Measurements from ENCODE around the gene MYH6. TPM values are rescaled to one million over a fixed set of nuclear protein-coding genes. Genes with fewer than 3 reads are reported as not detected.

The MYH6 gene
- total RNA-seq, 2 experiments from 2014 or later = not detected

- ChIA-PET POLR2A (no interaction called here), CTCF (no interaction called here)
Measured at GRCh38 chr14:23347406-23348296, 60.4 kb downstream of the MYH6 start.

- ChIA-PET POLR2A (no interaction called here), CTCF (no interaction called here)
Measured at GRCh38 chr14:23346693-23347405, 61.2 kb downstream of the MYH6 start.

- POLR2A ChIA-PET = no interaction called here
- CTCF ChIA-PET = interaction anchor here (0.6 to 0.9 kb wide), 3 partner anchors 20 to 254 kb away, joined by 3 to 5 read pairs (median 4); no protein-coding TSS in a partner anchor
Measured at GRCh38 chr14:23345987-23346692, 61.9 kb downstream of the MYH6 start.

GRCh38 chr14:23344481-23344880 is 63.6 kb downstream of the MYH6 start:
- ChIA-PET POLR2A (no interaction called here), CTCF (no interaction called here)

- POLR2A ChIA-PET = no interaction called here
- CTCF ChIA-PET = interaction anchor here (1.1 kb wide), 1 partner anchor 10 kb away, joined by 3 read pairs; no protein-coding TSS in a partner anchor
Measured at GRCh38 chr14:23339506-23340268, 68.4 kb downstream of the MYH6 start.

GRCh38 chr14:23335623-23336022 is 72.5 kb downstream of the MYH6 start:
- POLR2A ChIA-PET = no interaction called here

More at GRCh38 chr14:23335623-23336022, 72.5 kb downstream of the MYH6 start:
- CTCF ChIA-PET = interaction anchor here (2.3 kb wide), 1 partner anchor 44 kb away, joined by 7 read pairs; no protein-coding TSS in a partner anchor

Other genes starting within 250 kb of the MYH6 start
- under 1 TPM; 0.40 to 0.86 TPM for gene SLC7A8, start 224.6 kb downstream of the MYH6 start, total RNA-seq
- not detected for gene RNF212B, start 170.3 kb downstream of the MYH6 start, total RNA-seq
- gene HOMEZ, start 122.1 kb downstream of the MYH6 start, total RNA-seq = 10 to 100 TPM; 13.7 to 15.6 TPM
- gene PPP1R3E, start 105.4 kb downstream of the MYH6 start, total RNA-seq = 10 to 100 TPM; 16.2 to 18.8 TPM
- under 1 TPM; 0.69 to 0.99 TPM for gene BCL2L2, start 101.4 kb downstream of the MYH6 start, total RNA-seq
- 100 to 1,000 TPM; 294 to 299 TPM for gene PABPN1, start 86.8 kb downstream of the MYH6 start, total RNA-seq
- 1 to 10 TPM; 2.0 to 2.1 TPM for gene SLC22A17, start 55.4 kb downstream of the MYH6 start, total RNA-seq
- not detected for gene EFS, start 43.1 kb downstream of the MYH6 start, total RNA-seq
- gene IL25, start 35.5 kb downstream of the MYH6 start, total RNA-seq = not detected
- not detected for gene CMTM5, start 31.2 kb downstream of the MYH6 start, total RNA-seq
- not detected for gene MYH7, start 27.4 kb upstream of the MYH6 start, total RNA-seq
- 10 to 100 TPM; 71.0 to 74.1 TPM for gene NGDN, start 61.4 kb upstream of the MYH6 start, total RNA-seq
- gene ZFHX2, start 143.5 kb upstream of the MYH6 start, total RNA-seq = 1 to 10 TPM in 1 of 2 experiments, under 1 TPM in 1; 0.97 to 1.3 TPM
- gene THTPA, start 148.0 kb upstream of the MYH6 start, total RNA-seq = 10 to 100 TPM; 11.3 to 13.1 TPM
- 100 to 1,000 TPM; 135 to 136 TPM for gene AP1G2, start 159.5 kb upstream of the MYH6 start, total RNA-seq
- under 1 TPM; 0.52 to 0.65 TPM for gene JPH4, start 170.5 kb upstream of the MYH6 start, total RNA-seq
- 1 to 10 TPM; 3.0 to 3.5 TPM for gene DHRS2, start 228.1 kb upstream of the MYH6 start, total RNA-seq